Measurements from ENCODE around the gene IKBKG.
"Not testable (repeated sequence)": the region's sequence is repeated elsewhere in the genome, so short reads cannot be mapped to it uniquely, and the experiment has no call there.

Gene IKBKG

GRCh38 chrX:154573061-154573460 lies 25.6 kb downstream of the IKBKG start:
- H3K4me2 ChIP-seq (ENCODE audit: insufficient read depth, low read length, poor library complexity, severe bottlenecking); H2AK5ac ChIP-seq (ENCODE audit: low read depth, low read length); H3K4ac ChIP-seq (ENCODE audit: low read length); H4K8ac ChIP-seq (ENCODE audit: low read depth, low read length); H3K27me3 ChIP-seq (ENCODE audit: control insufficient read depth in 3 of 3, insufficient read depth in 3 of 3, low read depth in 1 of 3, low read length in 3 of 3); H3K14ac ChIP-seq (ENCODE audit: low read length); H2BK5ac ChIP-seq (ENCODE audit: low read length); H2BK15ac ChIP-seq (ENCODE audit: low read length); H3K18ac ChIP-seq (ENCODE audit: low read length); H3K4me3 ChIP-seq (ENCODE audit: low read length in 2 of 2); H2AFZ ChIP-seq (ENCODE audit: low read length); DNase-seq (ENCODE audit: low spot score); H2BK120ac ChIP-seq (ENCODE audit: low read depth, low read length); H2BK12ac ChIP-seq (ENCODE audit: low read length); H3K9ac ChIP-seq (ENCODE audit: low read depth, low read length, poor library complexity); H3K79me1 ChIP-seq (ENCODE audit: low read depth, low read length); H3K9me3 ChIP-seq (replicated peaks in 1 of 2; ENCODE audit: control insufficient read depth in 2 of 2, insufficient read depth in 1 of 2, low read depth in 1 of 2, low read length in 2 of 2); H3K23ac ChIP-seq (ENCODE audit: low read depth, low read length, poor library complexity); H3K4me1 ChIP-seq (ENCODE audit: control insufficient read depth in 2 of 2, insufficient read depth in 1 of 2, low read depth in 1 of 2, low read length in 2 of 2); H4K91ac ChIP-seq (ENCODE audit: low read depth, low read length, poor library complexity); H3K27ac ChIP-seq (replicated peaks; ENCODE audit: low read length); H3K36me3 ChIP-seq (replicated peaks in 1 of 2; ENCODE audit: control insufficient read depth in 2 of 2, insufficient read depth in 2 of 2, low read length in 2 of 2): not testable (repeated sequence)
- WGBS, 2 donors (ENCODE audit: extremely low coverage in 2 of 2, insufficient read length in 2 of 2, insufficient replicate concordance in 1 of 2) = no CpG with 5 or more reads among the region's 10 CpGs

- not testable (repeated sequence) for H4K8ac ChIP-seq (ENCODE audit: low read depth, low read length); H2BK5ac ChIP-seq (ENCODE audit: low read length); H3K27ac ChIP-seq (replicated peaks; ENCODE audit: low read length); H3K23ac ChIP-seq (ENCODE audit: low read depth, low read length, poor library complexity); H3K4me1 ChIP-seq (ENCODE audit: control insufficient read depth in 2 of 2, insufficient read depth in 1 of 2, low read depth in 1 of 2, low read length in 2 of 2); H3K18ac ChIP-seq (ENCODE audit: low read length); H3K9ac ChIP-seq (ENCODE audit: low read depth, low read length, poor library complexity); H3K79me1 ChIP-seq (ENCODE audit: low read depth, low read length); H2AK5ac ChIP-seq (ENCODE audit: low read depth, low read length); H3K4me3 ChIP-seq (ENCODE audit: low read length in 2 of 2); H3K36me3 ChIP-seq (replicated peaks in 1 of 2; ENCODE audit: control insufficient read depth in 2 of 2, insufficient read depth in 2 of 2, low read length in 2 of 2); H3K14ac ChIP-seq (ENCODE audit: low read length); H2AFZ ChIP-seq (ENCODE audit: low read length); H2BK120ac ChIP-seq (ENCODE audit: low read depth, low read length); H3K27me3 ChIP-seq (ENCODE audit: control insufficient read depth in 3 of 3, insufficient read depth in 3 of 3, low read depth in 1 of 3, low read length in 3 of 3); DNase-seq (ENCODE audit: low spot score); H2BK12ac ChIP-seq (ENCODE audit: low read length); H4K91ac ChIP-seq (ENCODE audit: low read depth, low read length, poor library complexity); H3K9me3 ChIP-seq (replicated peaks in 1 of 2; ENCODE audit: control insufficient read depth in 2 of 2, insufficient read depth in 1 of 2, low read depth in 1 of 2, low read length in 2 of 2); H3K4me2 ChIP-seq (ENCODE audit: insufficient read depth, low read length, poor library complexity, severe bottlenecking); H3K4ac ChIP-seq (ENCODE audit: low read length); H2BK15ac ChIP-seq (ENCODE audit: low read length)
- no CpG with 5 or more reads among the region's 5 CpGs for WGBS, 2 donors (ENCODE audit: extremely low coverage in 2 of 2, insufficient read length in 2 of 2, insufficient replicate concordance in 1 of 2)
Observed at GRCh38 chrX:154575076-154575475, 27.7 kb downstream of the IKBKG start.

DNA sequence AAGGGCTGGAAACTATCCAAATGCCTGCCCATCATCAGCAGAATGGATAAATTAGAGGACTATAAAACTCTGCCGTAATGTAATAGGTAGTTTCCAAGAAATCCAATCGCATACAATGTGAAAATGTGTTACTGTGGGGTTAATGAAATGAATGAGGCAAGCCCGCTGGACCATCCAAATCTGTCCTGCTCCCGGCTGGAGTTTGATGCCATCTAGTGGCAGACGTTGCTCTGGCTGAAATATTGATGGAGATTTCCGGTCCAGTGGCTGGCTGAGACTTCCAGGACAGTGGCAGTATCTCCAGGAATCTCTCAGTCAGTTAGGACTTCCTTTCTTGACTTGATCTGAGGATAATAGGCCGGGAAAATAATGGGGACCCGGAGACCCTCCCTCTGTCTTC lies 35.6 kb downstream of the IKBKG start:
- not testable (repeated sequence) for H2BK120ac ChIP-seq (ENCODE audit: low read depth, low read length); H3K9me3 ChIP-seq (replicated peaks in 1 of 2; ENCODE audit: control insufficient read depth in 2 of 2, insufficient read depth in 1 of 2, low read depth in 1 of 2, low read length in 2 of 2); H2BK15ac ChIP-seq (ENCODE audit: low read length); H3K4me1 ChIP-seq (ENCODE audit: control insufficient read depth in 2 of 2, insufficient read depth in 1 of 2, low read depth in 1 of 2, low read length in 2 of 2); H3K4ac ChIP-seq (ENCODE audit: low read length); H4K8ac ChIP-seq (ENCODE audit: low read depth, low read length); H2AFZ ChIP-seq (ENCODE audit: low read length); H3K23ac ChIP-seq (ENCODE audit: low read depth, low read length, poor library complexity); H3K18ac ChIP-seq (ENCODE audit: low read length); H3K4me3 ChIP-seq (ENCODE audit: low read length in 2 of 2); H4K91ac ChIP-seq (ENCODE audit: low read depth, low read length, poor library complexity); H3K79me1 ChIP-seq (ENCODE audit: low read depth, low read length); H2BK5ac ChIP-seq (ENCODE audit: low read length); H2AK5ac ChIP-seq (ENCODE audit: low read depth, low read length); DNase-seq (ENCODE audit: low spot score); H3K4me2 ChIP-seq (ENCODE audit: insufficient read depth, low read length, poor library complexity, severe bottlenecking); H3K27me3 ChIP-seq (ENCODE audit: control insufficient read depth in 3 of 3, insufficient read depth in 3 of 3, low read depth in 1 of 3, low read length in 3 of 3); H3K36me3 ChIP-seq (replicated peaks in 1 of 2; ENCODE audit: control insufficient read depth in 2 of 2, insufficient read depth in 2 of 2, low read length in 2 of 2); H2BK12ac ChIP-seq (ENCODE audit: low read length); H3K9ac ChIP-seq (ENCODE audit: low read depth, low read length, poor library complexity); H3K27ac ChIP-seq (replicated peaks; ENCODE audit: low read length); H3K14ac ChIP-seq (ENCODE audit: low read length)
- no CpG with 5 or more reads among the region's 8 CpGs for WGBS, 2 donors (ENCODE audit: extremely low coverage in 2 of 2, insufficient read length in 2 of 2, insufficient replicate concordance in 1 of 2)

GRCh38 chrX:154584585-154585183 lies 37.3 kb downstream of the IKBKG start, which contains the start of gene CTAG1A:
Gene CTAG1A (plus strand): TSS chrX:154585133. CDS start chrX:154585207, 74 bp downstream.
- not testable (repeated sequence) for H3K27ac ChIP-seq (replicated peaks; ENCODE audit: low read length); H2AFZ ChIP-seq (ENCODE audit: low read length)

More at GRCh38 chrX:154584585-154585183, 37.3 kb downstream of the IKBKG start, which contains the start of gene CTAG1A:
- H3K18ac ChIP-seq (ENCODE audit: low read length); H3K4me3 ChIP-seq (ENCODE audit: low read length in 2 of 2); H3K79me1 ChIP-seq (ENCODE audit: low read depth, low read length); H3K36me3 ChIP-seq (replicated peaks in 1 of 2; ENCODE audit: control insufficient read depth in 2 of 2, insufficient read depth in 2 of 2, low read length in 2 of 2); H3K14ac ChIP-seq (ENCODE audit: low read length); H3K4me2 ChIP-seq (ENCODE audit: insufficient read depth, low read length, poor library complexity, severe bottlenecking); H4K8ac ChIP-seq (ENCODE audit: low read depth, low read length); H3K23ac ChIP-seq (ENCODE audit: low read depth, low read length, poor library complexity); H2BK12ac ChIP-seq (ENCODE audit: low read length); H2BK120ac ChIP-seq (ENCODE audit: low read depth, low read length); H3K4me1 ChIP-seq (ENCODE audit: control insufficient read depth in 2 of 2, insufficient read depth in 1 of 2, low read depth in 1 of 2, low read length in 2 of 2); H2BK15ac ChIP-seq (ENCODE audit: low read length); H2BK5ac ChIP-seq (ENCODE audit: low read length); H3K9me3 ChIP-seq (replicated peaks in 1 of 2; ENCODE audit: control insufficient read depth in 2 of 2, insufficient read depth in 1 of 2, low read depth in 1 of 2, low read length in 2 of 2); DNase-seq (ENCODE audit: low spot score); H3K4ac ChIP-seq (ENCODE audit: low read length); H2AK5ac ChIP-seq (ENCODE audit: low read depth, low read length); H3K9ac ChIP-seq (ENCODE audit: low read depth, low read length, poor library complexity); H4K91ac ChIP-seq (ENCODE audit: low read depth, low read length, poor library complexity); H3K27me3 ChIP-seq (ENCODE audit: control insufficient read depth in 3 of 3, insufficient read depth in 3 of 3, low read depth in 1 of 3, low read length in 3 of 3): not testable (repeated sequence)
- no CpG with 5 or more reads among the region's 39 CpGs for WGBS, 2 donors (ENCODE audit: extremely low coverage in 2 of 2, insufficient read length in 2 of 2, insufficient replicate concordance in 1 of 2)

All from neuronal stem cell (in vitro differentiated cells).